Parathyroid adenoma (tissue), 2 donors: Measurements from ENCODE around the gene DNM3.

Source experiments
- H2AFZ ChIP-seq: fragments of 300-600 bp; sonication (generic); one replicate; pipeline ENCODE4 v1.7.0; 2017; ENCODE audit warnings: antibody characterized with exemption, mild to moderate bottlenecking
- H3K27ac ChIP-seq: fragments of 300-600 bp; sonication (generic); one replicate; pipeline ENCODE4 v1.7.0; 2017
- H3K27me3 ChIP-seq: fragments of 300-600 bp; sonication (generic); one replicate; pipeline ENCODE4 v1.7.0; 2017; ENCODE audit warnings: low read length; ENCODE audit not compliant: control insufficient read depth, insufficient read depth
- H3K36me3 ChIP-seq: fragments of 300-600 bp; sonication (generic); one replicate; pipeline ENCODE4 v1.7.0; 2017; ENCODE audit warnings: low read length; ENCODE audit not compliant: control insufficient read depth, insufficient read depth
- H3K4me1 ChIP-seq: fragments of 300-600 bp; sonication (generic); one replicate; pipeline ENCODE4 v1.7.0; 2017; ENCODE audit warnings: control low read depth
- H3K4me2 ChIP-seq: fragments of 300-600 bp; sonication (generic); one replicate; pipeline ENCODE4 v1.7.0; 2017; ENCODE audit warnings: low read length
- H3K4me3 ChIP-seq: fragments of 300-600 bp; sonication (generic); one replicate; pipeline ENCODE4 v1.7.0; 2017; ENCODE audit warnings: low read depth, low read length
- H3K79me2 ChIP-seq: fragments of 300-600 bp; sonication (generic); one replicate; pipeline ENCODE4 v1.7.0; 2017; ENCODE audit warnings: control low read depth
- H3K9ac ChIP-seq: fragments of 300-600 bp; sonication (generic); one replicate; pipeline ENCODE4 v1.7.0; 2017; ENCODE audit warnings: mild to moderate bottlenecking
- H3K9me3 ChIP-seq: fragments of 300-600 bp; sonication (generic); one replicate; pipeline ENCODE4 v1.7.0; 2017; ENCODE audit warnings: low read length; ENCODE audit not compliant: control insufficient read depth
- TF ChIP-seq, protein P1 (sequence below): fragments of 300-600 bp; sonication (generic); IDR thresholded peaks from one replicate; pipeline ENCODE4 v1.7.0; 2017; ENCODE audit warnings: antibody characterized with exemption, mild to moderate bottlenecking
- donor health status: primary hyperparathyroidism.

The DNM3 gene

GRCh38 chr1:172456344-172456769, 615.1 kb downstream of the DNM3 start:
- Histone ChIP-seq H2AFZ (no peak overlapping the region), H3K79me2 (no peaks in the 10 kb centered on the region), H3K4me1 (peaks cover under 1% of the 10 kb centered on the region), H3K9me3 (no peaks in the 10 kb centered on the region), H3K9ac (no peak overlapping the region), H3K27me3 (no peaks in the 10 kb centered on the region), H3K4me2 (no peak overlapping the region), H3K4me3 (no peak overlapping the region), H3K27ac (no peak overlapping the region), H3K36me3 (no peaks in the 10 kb centered on the region)
- TF ChIP-seq, protein P1, sequence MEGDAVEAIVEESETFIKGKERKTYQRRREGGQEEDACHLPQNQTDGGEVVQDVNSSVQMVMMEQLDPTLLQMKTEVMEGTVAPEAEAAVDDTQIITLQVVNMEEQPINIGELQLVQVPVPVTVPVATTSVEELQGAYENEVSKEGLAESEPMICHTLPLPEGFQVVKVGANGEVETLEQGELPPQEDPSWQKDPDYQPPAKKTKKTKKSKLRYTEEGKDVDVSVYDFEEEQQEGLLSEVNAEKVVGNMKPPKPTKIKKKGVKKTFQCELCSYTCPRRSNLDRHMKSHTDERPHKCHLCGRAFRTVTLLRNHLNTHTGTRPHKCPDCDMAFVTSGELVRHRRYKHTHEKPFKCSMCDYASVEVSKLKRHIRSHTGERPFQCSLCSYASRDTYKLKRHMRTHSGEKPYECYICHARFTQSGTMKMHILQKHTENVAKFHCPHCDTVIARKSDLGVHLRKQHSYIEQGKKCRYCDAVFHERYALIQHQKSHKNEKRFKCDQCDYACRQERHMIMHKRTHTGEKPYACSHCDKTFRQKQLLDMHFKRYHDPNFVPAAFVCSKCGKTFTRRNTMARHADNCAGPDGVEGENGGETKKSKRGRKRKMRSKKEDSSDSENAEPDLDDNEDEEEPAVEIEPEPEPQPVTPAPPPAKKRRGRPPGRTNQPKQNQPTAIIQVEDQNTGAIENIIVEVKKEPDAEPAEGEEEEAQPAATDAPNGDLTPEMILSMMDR = no peak

GRCh38 chr1:172457479-172458130, 616.3 kb downstream of the DNM3 start:
- H3K9ac ChIP-seq = no peak overlapping the region
- H3K4me2 ChIP-seq = no peak overlapping the region
- no peak overlapping the region for H3K27ac ChIP-seq
- TF ChIP-seq, protein P1 = no peak
- no peaks in the 10 kb centered on the region for H3K36me3 ChIP-seq
- H3K79me2 ChIP-seq = no peaks in the 10 kb centered on the region
- H2AFZ ChIP-seq = no peak overlapping the region
- no peaks in the 10 kb centered on the region for H3K27me3 ChIP-seq
- H3K4me1 ChIP-seq = no peaks in the 10 kb centered on the region
- H3K9me3 ChIP-seq = no peaks in the 10 kb centered on the region
- no peak overlapping the region for H3K4me3 ChIP-seq

- no peaks in the 10 kb centered on the region for H3K9me3 ChIP-seq
- no peak overlapping the region for H3K27ac ChIP-seq
- no peaks in the 10 kb centered on the region for H3K36me3 ChIP-seq
- no peak overlapping the region for H2AFZ ChIP-seq
- TF ChIP-seq, protein P1 = no peak
- H3K9ac ChIP-seq = no peak overlapping the region
- no peak overlapping the region for H3K4me3 ChIP-seq
- H3K27me3 ChIP-seq = no peaks in the 10 kb centered on the region
- H3K4me1 ChIP-seq = no peaks in the 10 kb centered on the region
- no peak overlapping the region for H3K4me2 ChIP-seq
- no peaks in the 10 kb centered on the region for H3K79me2 ChIP-seq
Observed at GRCh38 chr1:172460177-172460576, 618.9 kb downstream of the DNM3 start.

DNA sequence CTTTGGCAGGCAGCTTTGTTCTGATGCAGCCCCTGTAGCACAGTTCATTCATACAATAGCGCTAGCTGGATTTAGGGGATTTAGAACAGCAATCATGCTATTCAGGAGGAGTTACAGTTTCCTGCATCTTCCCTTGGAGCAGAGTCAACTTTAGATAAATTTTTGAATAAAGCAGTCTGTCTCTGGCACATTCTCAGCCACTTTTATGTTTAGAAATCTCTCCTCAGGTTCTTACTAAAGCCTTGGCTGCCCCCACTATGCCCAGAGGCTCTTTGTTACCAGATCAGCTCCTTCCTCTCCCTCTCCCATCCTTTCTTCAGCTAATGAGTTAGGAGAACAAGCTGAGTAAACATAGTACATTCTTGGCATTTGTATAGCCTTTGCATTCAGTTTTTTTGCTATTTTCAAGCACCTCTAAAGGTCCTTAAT, 619.6 kb downstream of the DNM3 start:
- no peak overlapping the region for H2AFZ ChIP-seq
- H3K27ac ChIP-seq = no peak overlapping the region
- no peaks in the 10 kb centered on the region for H3K4me1 ChIP-seq
- no peak overlapping the region for H3K9ac ChIP-seq
- no peak overlapping the region for H3K4me3 ChIP-seq
- H3K36me3 ChIP-seq = no peaks in the 10 kb centered on the region
- no peak overlapping the region for H3K4me2 ChIP-seq
- TF ChIP-seq, protein P1 = no peak
- no peaks in the 10 kb centered on the region for H3K9me3 ChIP-seq
- H3K79me2 ChIP-seq = no peaks in the 10 kb centered on the region
- no peaks in the 10 kb centered on the region for H3K27me3 ChIP-seq
